GM23248 (cell line): Measurements from ENCODE around the gene SLC6A1. TPM values are rescaled to one million over a fixed set of nuclear protein-coding genes. Genes with fewer than 3 reads are reported as not detected.

Source experiments
- DNase-seq: peaks from one replicate; pipeline ENCODE4 v3.0.0-alpha.2; 2015
- H2AFZ ChIP-seq: fragments of 200-600 bp; sonication (generic); 2 replicates; pipeline ENCODE4 v1.6.1; 2016; ENCODE audit warnings: antibody characterized with exemption
- H3F3A ChIP-seq: fragments of 200-600 bp; sonication (generic); 2 replicates; pipeline ENCODE4 v1.6.1; 2016; ENCODE audit warnings: mild to moderate bottlenecking, antibody characterized with exemption, mixed run types; ENCODE audit not compliant: insufficient read depth
- H3K27ac ChIP-seq: fragments of 200-600 bp; sonication (generic); 2 replicates; pipeline ENCODE4 v1.5.1; 2016; ENCODE audit warnings: mild to moderate bottlenecking
- H3K27me3 ChIP-seq: fragments of 200-600 bp; sonication (generic); replicated peaks from 2 replicates; pipeline ENCODE4 v1.6.1; 2016; ENCODE audit warnings: mild to moderate bottlenecking; ENCODE audit not compliant: insufficient read depth
- H3K36me3 ChIP-seq: fragments of 200-600 bp; sonication (generic); 2 replicates; pipeline ENCODE4 v1.6.1; 2016; ENCODE audit warnings: low read depth, mild to moderate bottlenecking
- H3K4me1 ChIP-seq: fragments of 200-600 bp; sonication (generic); 2 replicates; pipeline ENCODE4 v1.6.1; 2016; ENCODE audit warnings: mild to moderate bottlenecking; ENCODE audit not compliant: insufficient read depth
- H3K4me2 ChIP-seq: fragments of 200-600 bp; sonication (generic); one replicate; pipeline ENCODE4 v1.6.1; 2016; ENCODE audit warnings: mild to moderate bottlenecking; ENCODE audit not compliant: unreplicated experiment
- H3K4me3 ChIP-seq: fragments of 200-600 bp; sonication (generic); 2 replicates; pipeline ENCODE4 v1.5.1; 2016; ENCODE audit warnings: mild to moderate bottlenecking
- H3K79me2 ChIP-seq: fragments of 200-600 bp; sonication (generic); 2 replicates; pipeline ENCODE4 v1.6.1; 2016; ENCODE audit warnings: mild to moderate bottlenecking; ENCODE audit not compliant: insufficient read depth
- H3K9ac ChIP-seq: fragments of 200-600 bp; sonication (generic); 2 replicates; pipeline ENCODE4 v1.6.1; 2016; ENCODE audit warnings: mild to moderate bottlenecking
- H3K9me2 ChIP-seq: fragments of 200-600 bp; sonication (generic); 2 replicates; pipeline ENCODE4 v1.6.1; 2016; ENCODE audit warnings: mixed run types, mild to moderate bottlenecking, moderate library complexity; ENCODE audit not compliant: insufficient read depth
- H3K9me3 ChIP-seq: fragments of 200-600 bp; sonication (generic); one replicate; pipeline ENCODE4 v1.6.1; 2017; ENCODE audit warnings: low read depth
- H4K20me1 ChIP-seq: fragments of 200-600 bp; sonication (generic); 2 replicates; pipeline ENCODE4 v1.6.0; 2016; ENCODE audit not compliant: insufficient read depth
- EZH2 ChIP-seq: fragments of 200-600 bp; sonication (generic); IDR thresholded peaks from 2 replicates; pipeline ENCODE4 v1.6.1; 2018; ENCODE audit warnings: antibody characterized with exemption, mild to moderate bottlenecking; ENCODE audit not compliant: insufficient read depth, poor library complexity, severe bottlenecking
- EZH2phosphoT487 ChIP-seq: fragments of 200-600 bp; sonication (generic); IDR thresholded peaks from 2 replicates; pipeline ENCODE4 v1.6.1; 2018; ENCODE audit warnings: antibody characterized with exemption, moderate library complexity, mild to moderate bottlenecking, low read depth; ENCODE audit not compliant: insufficient read depth
- WGBS, 2 experiments: methylation state at CpG; one replicate each; pipeline ENCODE4 v1.1.6; 2015 to 2017; ENCODE audit warnings: low lambda C conversion rate in 2 of 2, low coverage in 1 of 2; ENCODE audit errors: missing lambda C conversion rate in 2 of 2; 5-methylcytosine and 5-hydroxymethylcytosine counted together
- in situ Hi-C: fragments of 300-500 bp; cut with MboI; formaldehyde crosslinking; loops from 2 replicates; pipeline ENCODE4 v1.15.0; 2020
- polyA plus RNA-seq: library from polyadenylated mRNA; unstranded; fragments of >200 nt; fragmentation: Nextera tagmentation; extraction: Ambion mirVana; gene quantifications from 2 replicates; pipeline ENCODE4 v1.2.1, GENCODE V29; 2016
- total RNA-seq: library from RNA; depleted of rRNA; stranded (reverse); fragments of >200 nt; shearing (Covaris generic); gene quantifications from 2 replicates; pipeline ENCODE4 v1.2.3, GENCODE V29; 2014

SLC6A1 gene
- total and polyA plus RNA-seq, 2 experiments from 2014 or later = not detected

- H3K9me2 ChIP-seq = no peaks in the 10 kb centered on the region
- WGBS, 2 experiments = 67 to 71% methylated on average over 17 of the region's 17 CpGs
- no peak overlapping the region for H3K4me3 ChIP-seq
- H3K9ac ChIP-seq = no peak overlapping the region
- in situ Hi-C loops = loop anchor here (10.0 to 25.0 kb wide), 3 partner anchors 100 to 300 kb away; no protein-coding TSS in a partner anchor
- peaks cover 19% of the 10 kb centered on the region; the same call in 1 of the 2 replicates for H3K27me3 ChIP-seq
- H3K79me2 ChIP-seq = no peaks in the 10 kb centered on the region
- H2AFZ ChIP-seq = no peak overlapping the region
- TF ChIP-seq EZH2 (no peak), EZH2phosphoT487 (no peak)
- H3K4me1 ChIP-seq = no peaks in the 10 kb centered on the region; the same call in 1 of the 2 replicates
- H3K4me2 ChIP-seq = no peak overlapping the region
- no peaks in the 10 kb centered on the region for H3K36me3 ChIP-seq
- DNase-seq = no peak
- no peaks in the 10 kb centered on the region for H3K9me3 ChIP-seq
- H3K27ac ChIP-seq = no peak overlapping the region
- H3F3A ChIP-seq = no peaks in the 10 kb centered on the region
- no peaks in the 10 kb centered on the region for H4K20me1 ChIP-seq
Measured at GRCh38 chr3:11054739-11055438, 62.3 kb downstream of the SLC6A1 start.

GRCh38 chr3:11055496-11055895, 62.9 kb downstream of the SLC6A1 start:
- DNase-seq = no peak
- no peak overlapping the region for H2AFZ ChIP-seq
- H3K27ac ChIP-seq = no peak overlapping the region
- TF ChIP-seq EZH2 (no peak), EZH2phosphoT487 (no peak)
- in situ Hi-C loops = loop anchor here (10.0 to 25.0 kb wide), 3 partner anchors 101 to 301 kb away; no protein-coding TSS in a partner anchor
- H3K79me2 ChIP-seq = no peaks in the 10 kb centered on the region
- H3K36me3 ChIP-seq = no peaks in the 10 kb centered on the region
- no peak overlapping the region for H3K4me3 ChIP-seq
- H3K4me1 ChIP-seq = no peaks in the 10 kb centered on the region; the same call in 1 of the 2 replicates
- peaks cover 19% of the 10 kb centered on the region; the same call in 1 of the 2 replicates for H3K27me3 ChIP-seq
- no peak overlapping the region for H3K4me2 ChIP-seq
- H3K9me3 ChIP-seq = no peaks in the 10 kb centered on the region
- H3F3A ChIP-seq = no peaks in the 10 kb centered on the region
- H3K9me2 ChIP-seq = no peaks in the 10 kb centered on the region
- no peak overlapping the region for H3K9ac ChIP-seq
- H4K20me1 ChIP-seq = no peaks in the 10 kb centered on the region
- WGBS, 2 experiments = 62 to 64% methylated on average over 10 of the region's 10 CpGs

- H3K27ac ChIP-seq = no peak overlapping the region
- in situ Hi-C loops = loop anchor here (10.0 to 25.0 kb wide), 3 partner anchors 102 to 302 kb away; no protein-coding TSS in a partner anchor
- DNase-seq = no peak
- 40 to 43% methylated on average over 5 to 8 of the region's 8 CpGs for WGBS, 2 experiments
- H4K20me1 ChIP-seq = no peaks in the 10 kb centered on the region
- no peaks in the 10 kb centered on the region for H3F3A ChIP-seq
- no peaks in the 10 kb centered on the region for H3K9me3 ChIP-seq
- H3K36me3 ChIP-seq = no peaks in the 10 kb centered on the region
- H3K27me3 ChIP-seq = peaks cover 14% of the 10 kb centered on the region; the same call in 1 of the 2 replicates
- H3K9me2 ChIP-seq = no peaks in the 10 kb centered on the region
- no peaks in the 10 kb centered on the region; the same call in 1 of the 2 replicates for H3K4me1 ChIP-seq
- H3K4me3 ChIP-seq = no peak overlapping the region
- H3K9ac ChIP-seq = no peak overlapping the region
- H3K4me2 ChIP-seq = no peak overlapping the region
- no peak overlapping the region for H2AFZ ChIP-seq
- TF ChIP-seq EZH2 (no peak), EZH2phosphoT487 (no peak)
- no peaks in the 10 kb centered on the region for H3K79me2 ChIP-seq
Measured at GRCh38 chr3:11056531-11057050, 64.0 kb downstream of the SLC6A1 start.

- Histone ChIP-seq H3K27me3 (peaks cover 3% of the 10 kb centered on the region; the same call in 1 of the 2 replicates), H3K9me2 (no peaks in the 10 kb centered on the region), H3K4me1 (no peaks in the 10 kb centered on the region; the same call in 1 of the 2 replicates), H3K79me2 (no peaks in the 10 kb centered on the region), H3K4me2 (no peak overlapping the region), H2AFZ (no peak overlapping the region), H3K9me3 (no peaks in the 10 kb centered on the region), H4K20me1 (no peaks in the 10 kb centered on the region), H3K27ac (no peak overlapping the region), H3K36me3 (no peaks in the 10 kb centered on the region), H3F3A (no peaks in the 10 kb centered on the region), H3K4me3 (no peak overlapping the region), H3K9ac (no peak overlapping the region)
- WGBS, 2 experiments = 46 to 51% methylated on average over 2 to 4 of the region's 4 CpGs
- no peak for DNase-seq
- in situ Hi-C loops = loop anchor here (10.0 to 25.0 kb wide), 3 partner anchors 103 to 303 kb away; no protein-coding TSS in a partner anchor
- TF ChIP-seq EZH2 (no peak), EZH2phosphoT487 (no peak)
Measured at GRCh38 chr3:11057655-11058054, 65.1 kb downstream of the SLC6A1 start.
